Heart right ventricle (tissue), 16 donors: ENCODE data around the gene ZNF385A. TPM values are rescaled to one million over a fixed set of nuclear protein-coding genes. Genes with fewer than 3 reads are reported as not detected.

Experiments used
- ATAC-seq, 8 donors: fragments of 200-7000 bp; cut with Tn5 transposase; one replicate each; pipeline ENCODE4 v1.9.1; 2020; ENCODE audit warnings: mild to moderate bottlenecking in 8 of 8, moderate library complexity in 8 of 8, moderate number of reproducible peaks in 1 of 8
- DNase-seq, 2 donors: peaks; one replicate each; pipeline ENCODE4 v3.0.0-alpha.2; 2020
- H3K27ac ChIP-seq, 10 donors: fragments of 200-600 bp; sonication (generic) in 2 of 10; one replicate each; pipeline versions ENCODE4 v1.5.0 to v1.8.0; 2020 to 2022; ENCODE audit warnings: mild to moderate bottlenecking in 3 of 10
- H3K27me3 ChIP-seq, 7 donors: fragments of 200-600 bp; one replicate each; pipeline ENCODE4 v1.8.0; 2021 to 2022; ENCODE audit warnings: mild to moderate bottlenecking in 2 of 7
- H3K36me3 ChIP-seq, 9 donors: fragments of 200-600 bp; sonication (generic) in 1 of 9; one replicate each; pipeline versions ENCODE4 v1.5.0 to v1.8.0; 2020 to 2022; ENCODE audit warnings: mild to moderate bottlenecking in 2 of 9
- H3K4me1 ChIP-seq, 9 donors: fragments of 200-600 bp; sonication (generic) in 1 of 9; one replicate each; pipeline versions ENCODE4 v1.5.0 to v1.8.0; 2020 to 2022; ENCODE audit warnings: mild to moderate bottlenecking in 4 of 9
- H3K4me3 ChIP-seq, 10 donors: fragments of 200-600 bp; sonication (generic) in 2 of 10; one replicate each; pipeline versions ENCODE4 v1.5.0 to v1.8.0; 2020 to 2022; ENCODE audit warnings: mild to moderate bottlenecking in 7 of 10, moderate library complexity in 2 of 10
- H3K9me3 ChIP-seq, 11 donors: fragments of 200-600 bp in 10 of 11; sonication (generic) in 2 of 11; one replicate each; pipeline versions ENCODE4 v1.5.0 to v1.8.0; 2013 to 2022; ENCODE audit warnings: mild to moderate bottlenecking in 2 of 11, control low read depth in 1 of 11, moderate library complexity in 1 of 11
- WGBS, 2 donors: extraction: QIAGEN DNeasy Blood & Tissue Kit; methylation state at CpG; one replicate each; pipeline ENCODE4 v1.1.7; 2013; ENCODE audit warnings: inconsistent platforms in 1 of 2; 5-methylcytosine and 5-hydroxymethylcytosine counted together
- intact Hi-C, 10 donors: fragments of 100-400 bp; cut with DNase I; formaldehyde crosslinking; loops; one replicate each; pipeline versions ENCODE4 v1.11.1 to v1.14.2; 2022
- polyA plus RNA-seq, 2 donors: library from polyadenylated mRNA; stranded (reverse); fragments of 200-250 nt; gene quantifications; one replicate each; pipeline ENCODE4 v1.2.3, GENCODE V29; 2013
- total RNA-seq, 10 donors: library from RNA; stranded (reverse); fragmentation: NEBNext Ultra II Directional in 3 of 10; extraction: Animal tissue kit (Norgen Biotek cat#: 25700) in 3 of 10; gene quantifications; one replicate each; pipeline versions ENCODE4 v1.2.1 to v1.2.4, GENCODE V29; 2021 to 2023
- TF ChIP-seq, protein P1 (sequence below), 9 donors: fragments of 200-600 bp; sonication (generic) in 2 of 9; IDR thresholded peaks; one replicate each; pipeline versions ENCODE4 v1.5.0 to v1.8.0; 2021 to 2022; ENCODE audit warnings: antibody characterized with exemption in 9 of 9, mild to moderate bottlenecking in 5 of 9, moderate library complexity in 1 of 9
- donor health status: Arrhythmogenic right ventricular cardiomyopathy.
- donor health status: ischemic (EF 13 %, LVEDD 7.1; RV severe dilation, severe dysfunction).
- donor health status: healthy with polysubstance abuse.
- donor health status: DM: no; HTN: yes; CAD: no.
- donor health status: DM: no; HTN: no; CAD: no.
- donor health status: ischemic (EF 25% LVEDD 6.9; RV normal size, moderate dysfunction).
- donor health status: ischemic (EF 25% LVEDD 5.7; RV mildly dilated, moderate dysfunction).
- donor health status: healthy.
- donor health status: DM: yes; HTN: yes; CAD: no.
- donor health status: Ischemic cardiomyopathy.
- donor health status: ischemic (EF 35%, LVEDD 5.7; RV mildly dilated, moderate dysfunction).
- donor health status: nonischemic (EF 11% LVEDD 7.7; RV severe dilation, severe dysfunction).
- donor health status: DM: yes; HTN: yes; CAD: no.
- donor health status: PGD.
- donor health status: ischemic (EF 29% LVEDD 5.4; RV normal size, mild dysfunction).
- donor health status: nonischemic (EF 23%, LVEDD 6.1; RV moderate dilation, normal function).

The ZNF385A gene
- total and polyA plus RNA-seq, 12 donors, result 3.8 to 19.1 (median 5.8) TPM

DNA sequence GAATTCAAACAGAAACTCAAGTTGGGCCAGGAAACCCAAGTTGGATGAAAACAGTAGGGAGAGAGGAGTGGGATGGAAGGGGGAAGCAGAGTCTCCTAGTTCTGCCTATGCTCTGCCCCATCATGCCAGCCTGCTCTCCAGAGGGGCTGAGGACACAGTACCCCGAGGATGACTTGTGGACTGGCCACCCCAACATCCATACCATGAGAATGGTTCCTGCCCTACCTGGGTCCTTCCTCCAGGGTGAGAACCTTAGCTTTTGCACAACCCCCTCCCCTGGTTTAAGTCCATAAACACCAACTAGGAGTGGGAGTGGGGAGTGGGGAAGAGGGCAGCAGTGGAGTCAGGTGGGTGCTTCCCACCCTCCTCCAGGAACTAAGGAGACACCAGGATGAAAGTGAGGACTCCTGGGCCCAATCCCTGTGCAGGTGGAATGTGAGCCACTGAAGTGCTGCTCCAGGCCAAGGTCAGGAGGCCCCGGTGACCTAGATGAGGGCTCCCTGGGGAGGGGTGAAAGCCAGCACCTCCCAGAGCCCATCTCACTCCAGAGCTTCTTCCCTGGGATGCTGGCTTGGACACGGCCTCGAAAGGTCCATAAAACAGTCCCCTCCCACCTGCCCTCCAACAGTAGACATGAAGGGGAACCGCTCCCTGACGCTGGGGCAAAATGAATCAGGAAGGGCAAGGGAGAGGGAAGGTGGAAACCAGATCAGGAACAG is 6.6 kb downstream of the ZNF385A start:
- ATAC-seq, result no peak
- H3K27ac ChIP-seq, result peak overlapping the region in 7 of 10 donors; percentile 59 to 83 (median 76)
- H3K4me3 ChIP-seq, result peak overlapping the region in 9 of 10 donors; percentile 40 to 63 (median 58)
- H3K36me3 ChIP-seq, result peaks cover 0 to 11% (median 0%) of the 10 kb centered on the region in 9 donors
- no peak for DNase-seq
- H3K27me3 ChIP-seq, result no peaks in the 10 kb centered on the region
- WGBS, 2 donors, result 77 to 91% methylated on average over 6 of the region's 6 CpGs
- no peaks in the 10 kb centered on the region for H3K9me3 ChIP-seq
- H3K4me1 ChIP-seq, result peaks cover 10 to 66% (median 41%) of the 10 kb centered on the region in 9 donors
- intact Hi-C loops, result loop anchor here in 1 of 10 donors (10.0 kb wide), 1 partner anchor 373 kb away; the partner anchor contains the start of genes HOXC8 and HOXC9
- TF ChIP-seq, protein P1, sequence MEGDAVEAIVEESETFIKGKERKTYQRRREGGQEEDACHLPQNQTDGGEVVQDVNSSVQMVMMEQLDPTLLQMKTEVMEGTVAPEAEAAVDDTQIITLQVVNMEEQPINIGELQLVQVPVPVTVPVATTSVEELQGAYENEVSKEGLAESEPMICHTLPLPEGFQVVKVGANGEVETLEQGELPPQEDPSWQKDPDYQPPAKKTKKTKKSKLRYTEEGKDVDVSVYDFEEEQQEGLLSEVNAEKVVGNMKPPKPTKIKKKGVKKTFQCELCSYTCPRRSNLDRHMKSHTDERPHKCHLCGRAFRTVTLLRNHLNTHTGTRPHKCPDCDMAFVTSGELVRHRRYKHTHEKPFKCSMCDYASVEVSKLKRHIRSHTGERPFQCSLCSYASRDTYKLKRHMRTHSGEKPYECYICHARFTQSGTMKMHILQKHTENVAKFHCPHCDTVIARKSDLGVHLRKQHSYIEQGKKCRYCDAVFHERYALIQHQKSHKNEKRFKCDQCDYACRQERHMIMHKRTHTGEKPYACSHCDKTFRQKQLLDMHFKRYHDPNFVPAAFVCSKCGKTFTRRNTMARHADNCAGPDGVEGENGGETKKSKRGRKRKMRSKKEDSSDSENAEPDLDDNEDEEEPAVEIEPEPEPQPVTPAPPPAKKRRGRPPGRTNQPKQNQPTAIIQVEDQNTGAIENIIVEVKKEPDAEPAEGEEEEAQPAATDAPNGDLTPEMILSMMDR (IDR thresholded peaks at IDR 0.05), result no peak

DNA sequence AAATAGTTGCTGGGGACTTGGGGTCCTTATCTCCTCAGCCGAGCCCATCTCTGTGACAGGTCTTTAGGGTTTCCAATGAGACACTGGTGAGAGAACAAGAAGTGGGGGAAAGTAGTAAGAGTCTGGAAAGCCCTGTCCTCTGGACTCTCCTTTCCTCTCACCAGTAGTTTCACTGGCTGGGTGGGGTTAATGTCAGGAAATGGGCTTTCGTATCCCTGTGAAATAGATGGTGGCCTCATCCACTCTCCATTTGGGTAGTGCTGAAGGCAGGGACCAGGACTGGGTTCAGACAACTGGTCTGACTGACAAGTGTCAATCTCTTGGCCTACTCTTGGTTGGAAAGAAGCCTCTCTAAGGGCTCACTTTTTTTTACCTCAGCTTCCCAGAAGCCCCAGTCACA is 7.5 kb downstream of the ZNF385A start:
- Histone ChIP-seq H3K9me3 (no peaks in the 10 kb centered on the region), H3K27me3 (no peaks in the 10 kb centered on the region), H3K27ac (peak overlapping the region in 9 of 10 donors; percentile 4 to 77 (median 60)), H3K4me3 (peak overlapping the region in 2 of 10 donors; percentile 40 to 58), H3K36me3 (peaks cover 0 to 12% (median 0%) of the 10 kb centered on the region in 9 donors), H3K4me1 (peaks cover 11 to 74% (median 47%) of the 10 kb centered on the region in 9 donors)
- intact Hi-C loops, result loop anchor here in 1 of 10 donors (10.0 kb wide), 1 partner anchor 372 kb away; the partner anchor contains the start of genes HOXC8 and HOXC9
- TF ChIP-seq, protein P1 (IDR thresholded peaks at IDR 0.05), result no peak
- DNase-seq, result no peak
- ATAC-seq, result no peak
- 61 to 70% methylated on average over 2 of the region's 2 CpGs for WGBS, 2 donors

DNA sequence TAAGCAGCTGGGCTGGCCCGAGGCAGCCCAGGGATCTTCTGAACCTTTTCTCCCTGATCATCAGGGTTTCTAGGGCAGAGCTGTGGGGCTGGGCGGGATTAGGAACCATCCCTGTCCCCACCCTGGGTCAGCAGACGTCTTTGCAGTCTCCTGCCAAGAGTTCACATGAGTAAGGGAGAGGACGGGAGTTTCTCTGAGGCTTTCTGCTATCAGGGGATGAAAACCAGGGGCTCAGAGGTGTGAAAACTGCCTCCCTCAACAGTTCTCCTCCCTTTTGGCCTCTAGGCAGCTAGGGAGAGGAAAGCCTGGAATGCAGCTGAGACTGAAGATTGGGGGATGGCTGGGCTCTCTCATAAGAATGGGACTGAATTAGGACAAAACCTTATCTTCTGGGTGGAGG is 7.9 kb downstream of the ZNF385A start:
- Histone ChIP-seq H3K27me3 (no peaks in the 10 kb centered on the region), H3K4me1 (peaks cover 13 to 78% (median 51%) of the 10 kb centered on the region in 9 donors), H3K9me3 (no peaks in the 10 kb centered on the region), H3K27ac (peak overlapping the region in 9 of 10 donors; percentile 4 to 77 (median 60)), H3K36me3 (peaks cover 0 to 16% (median 0%) of the 10 kb centered on the region in 9 donors), H3K4me3 (no peak overlapping the region)
- TF ChIP-seq, protein P1 (IDR thresholded peaks at IDR 0.05), result no peak
- peak in 1 of 8 donors; percentile 11 for ATAC-seq
- DNase-seq, result no peak
- WGBS, 2 donors, result 63 to 74% methylated on average over 4 of the region's 4 CpGs
- intact Hi-C loops, result loop anchor here in 1 of 10 donors (10.0 kb wide), 1 partner anchor 372 kb away; the partner anchor contains the start of genes HOXC8 and HOXC9

DNA sequence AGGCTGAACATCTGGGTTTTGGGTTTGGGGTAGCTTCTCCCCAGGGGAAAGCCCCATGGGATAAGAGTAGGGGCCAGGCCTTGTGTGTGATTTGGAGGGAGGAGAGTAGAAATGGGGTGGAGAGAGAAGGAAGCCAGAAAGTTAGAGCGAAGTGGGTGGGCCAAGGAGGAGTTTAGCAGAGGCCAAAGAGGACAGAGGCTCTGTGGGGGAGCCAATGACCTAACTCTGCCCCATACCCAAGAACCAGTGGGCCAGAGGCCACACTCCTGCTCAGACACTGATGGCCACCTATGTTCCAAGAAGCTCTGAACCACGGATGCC is 9.3 kb downstream of the ZNF385A start:
- TF ChIP-seq, protein P1 (IDR thresholded peaks at IDR 0.05), result no peak
- Histone ChIP-seq H3K36me3 (peaks cover 0 to 28% (median 0%) of the 10 kb centered on the region in 9 donors), H3K4me3 (no peak overlapping the region), H3K9me3 (no peaks in the 10 kb centered on the region), H3K27ac (peak overlapping the region in 9 of 10 donors; percentile 27 to 77 (median 58)), H3K27me3 (no peaks in the 10 kb centered on the region), H3K4me1 (peaks cover 21 to 91% (median 64%) of the 10 kb centered on the region in 9 donors)
- WGBS, 2 donors, result 69 to 71% methylated on average over 2 of the region's 2 CpGs
- intact Hi-C loops, result loop anchor here in 1 of 10 donors (10.0 kb wide), 1 partner anchor 370 kb away; the partner anchor contains the start of genes HOXC8 and HOXC9
- no peak for DNase-seq
- peak in 1 of 8 donors; percentile 2 for ATAC-seq
